Measurements from ENCODE around the gene TBX10.
A peak's percentile ranks its signal among the peaks of the same experiment; 100 is the strongest.

TBX10 gene

GRCh38 chr11:67585911-67586310 is 53.7 kb downstream of the TBX10 start:
- Histone ChIP-seq H3K27me3 (no peaks in the 10 kb centered on the region), H3K9me3 (no peaks in the 10 kb centered on the region), H3K4me3 (no peak overlapping the region), H3K27ac (peak overlapping the region in 1 of 2 donors; percentile 95), H3K4me1 (peaks cover 0 to 27% (median 18%) of the 10 kb centered on the region in 4 donors), H3K36me3 (peaks cover 0 to 54% (median 30%) of the 10 kb centered on the region in 3 donors)
- DNase-seq = no peak
- no peak for TF ChIP-seq CTCF (IDR thresholded peaks at IDR 0.05)
- intact Hi-C loops (cut with DNase I; ENCODE audit: low total_unique reads) = no loop called here

- peak overlapping the region; percentile 95 to 99 for H3K27ac ChIP-seq
- intact Hi-C loops (cut with DNase I; ENCODE audit: low total_unique reads) = no loop called here
- H3K9me3 ChIP-seq = no peaks in the 10 kb centered on the region
- peaks cover 0 to 27% (median 18%) of the 10 kb centered on the region in 4 donors for H3K4me1 ChIP-seq
- H3K36me3 ChIP-seq = peaks cover 0 to 53% (median 30%) of the 10 kb centered on the region in 3 donors
- DNase-seq = no peak
- no peak for TF ChIP-seq CTCF (IDR thresholded peaks at IDR 0.05)
- peak overlapping the region; percentile 69 to 83 for H3K4me3 ChIP-seq
- H3K27me3 ChIP-seq = no peaks in the 10 kb centered on the region
These were observed 54.4 kb downstream of the TBX10 start for GRCh38 chr11:67584881-67585873.

- Histone ChIP-seq H3K4me1 (peaks cover 0 to 27% (median 18%) of the 10 kb centered on the region in 4 donors), H3K36me3 (peaks cover 0 to 49% (median 30%) of the 10 kb centered on the region in 3 donors), H3K27me3 (no peaks in the 10 kb centered on the region), H3K27ac (peak overlapping the region; percentile 95 to 99), H3K9me3 (no peaks in the 10 kb centered on the region), H3K4me3 (peak overlapping the region; percentile 69 to 83)
- DNase-seq = peak; percentile 86 to 92
- intact Hi-C loops (cut with DNase I; ENCODE audit: low total_unique reads) = no loop called here
- TF ChIP-seq CTCF (IDR thresholded peaks at IDR 0.05) = no peak
These were observed 55.2 kb downstream of the TBX10 start for GRCh38 chr11:67584205-67584880.

- Histone ChIP-seq H3K27ac (peak within 1 kb of the TSS; percentile 95 to 99), H3K9me3 (no peaks in the 10 kb centered on the region), H3K4me3 (peak within 1 kb of the TSS; percentile 69 to 83), H3K27me3 (no peaks in the 10 kb centered on the region), H3K36me3 (peaks cover 0 to 41% (median 30%) of the 10 kb centered on the region in 3 donors), H3K4me1 (peaks cover 0 to 27% (median 18%) of the 10 kb centered on the region in 4 donors)
- peak; percentile 93 to 97 for DNase-seq
- intact Hi-C loops (cut with DNase I; ENCODE audit: low total_unique reads) = no loop called here
- TF ChIP-seq CTCF (IDR thresholded peaks at IDR 0.05) = peak; percentile 83 to 90
These were observed 56.0 kb downstream of the TBX10 start, which contains the start of gene GSTP1 for GRCh38 chr11:67583247-67584204. Gene GSTP1, plus strand, starts transcription at chr11:67583812. Its CDS starts 32 bp downstream, at chr11:67583844.

GRCh38 chr11:67582011-67582410 is 57.6 kb downstream of the TBX10 start:
- H3K27ac ChIP-seq = no peak overlapping the region
- TF ChIP-seq CTCF (IDR thresholded peaks at IDR 0.05) = no peak
- no peaks in the 10 kb centered on the region for H3K9me3 ChIP-seq
- peaks cover 0 to 26% (median 21%) of the 10 kb centered on the region in 3 donors for H3K36me3 ChIP-seq
- H3K27me3 ChIP-seq = peaks cover 0 to 9% of the 10 kb centered on the region in 2 donors
- no peak for DNase-seq
- no peak overlapping the region for H3K4me3 ChIP-seq
- peaks cover 0 to 27% (median 18%) of the 10 kb centered on the region in 4 donors for H3K4me1 ChIP-seq
- intact Hi-C loops (cut with DNase I; ENCODE audit: low total_unique reads) = no loop called here
